8988T (cell line): ENCODE results near the gene ZNF526.
"Not testable (repeated sequence)": the region's sequence is repeated elsewhere in the genome, so short reads cannot be mapped to it uniquely, and the experiment has no call there.

Source experiments
- DNase-seq: peaks from one replicate; pipeline ENCODE4 v3.0.0; 2011

The ZNF526 gene

GRCh38 chr19:42248270-42249148 is 28.4 kb downstream of the ZNF526 start:
- no peak for DNase-seq

- no peak for DNase-seq
Observed at GRCh38 chr19:42249149-42249750, 29.1 kb downstream of the ZNF526 start.

DNA sequence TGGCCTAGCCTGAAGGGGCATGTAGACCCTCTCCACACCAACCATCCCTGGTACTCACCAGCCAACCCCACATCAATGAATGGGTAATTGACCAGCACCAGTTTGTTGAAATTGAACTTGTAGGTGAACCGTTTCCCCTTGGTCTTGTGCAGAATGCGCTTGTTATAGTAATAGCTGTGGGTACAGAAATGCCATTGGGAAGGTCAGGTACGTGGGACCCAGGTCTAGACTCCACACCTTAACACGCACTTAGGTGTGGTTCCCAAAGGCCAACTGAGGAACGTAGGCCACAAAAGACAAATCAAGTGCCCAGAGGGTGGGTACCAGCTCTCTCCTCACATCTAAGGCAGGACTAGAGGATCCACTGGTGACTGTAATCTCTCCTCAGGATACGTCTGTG is 29.7 kb downstream of the ZNF526 start:
- peak; percentile 11 for DNase-seq

GRCh38 chr19:42250183-42250665 is 30.1 kb downstream of the ZNF526 start:
- peak; percentile 4 for DNase-seq

- DNase-seq = peak; percentile 21
Observed at GRCh38 chr19:42250666-42251531, 30.8 kb downstream of the ZNF526 start.

DNA sequence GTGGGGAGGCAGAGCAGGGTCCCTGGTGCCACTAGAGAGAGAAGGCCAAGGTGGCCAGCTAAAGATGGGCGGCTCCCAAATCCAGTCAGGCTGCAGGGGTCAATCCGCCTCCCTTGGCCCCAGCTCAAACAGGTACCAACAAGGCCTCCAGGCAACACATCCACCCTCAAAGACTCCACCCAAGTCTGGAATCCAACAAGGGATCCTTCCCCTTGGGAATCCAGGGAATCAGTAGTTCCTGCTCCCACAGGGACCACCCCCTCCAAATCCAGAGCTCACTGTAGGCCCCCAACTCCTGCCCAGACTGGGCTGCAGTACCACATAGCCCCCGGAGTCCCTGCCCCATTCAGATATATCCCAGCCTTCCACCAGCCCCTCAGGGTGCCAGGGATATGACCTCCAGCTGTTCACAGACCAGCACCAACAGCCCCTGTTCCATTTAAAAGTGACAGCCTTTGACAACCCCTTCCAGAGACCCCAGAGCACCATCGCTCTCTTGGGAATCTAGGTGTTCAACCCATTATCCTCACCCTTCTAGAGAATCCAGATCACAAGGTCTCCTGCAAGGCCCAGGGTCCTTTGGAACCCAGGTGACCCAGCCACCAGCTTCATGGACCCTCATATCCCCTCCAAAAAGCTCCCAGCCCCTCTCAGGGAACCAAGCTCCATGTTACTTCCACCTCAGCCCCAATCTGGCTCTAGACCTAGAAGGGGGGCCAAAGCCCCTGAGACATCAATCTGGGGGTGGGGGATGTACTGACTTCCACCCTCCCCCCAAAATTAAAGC is 31.7 kb downstream of the ZNF526 start:
- DNase-seq = peak; percentile 19

DNA sequence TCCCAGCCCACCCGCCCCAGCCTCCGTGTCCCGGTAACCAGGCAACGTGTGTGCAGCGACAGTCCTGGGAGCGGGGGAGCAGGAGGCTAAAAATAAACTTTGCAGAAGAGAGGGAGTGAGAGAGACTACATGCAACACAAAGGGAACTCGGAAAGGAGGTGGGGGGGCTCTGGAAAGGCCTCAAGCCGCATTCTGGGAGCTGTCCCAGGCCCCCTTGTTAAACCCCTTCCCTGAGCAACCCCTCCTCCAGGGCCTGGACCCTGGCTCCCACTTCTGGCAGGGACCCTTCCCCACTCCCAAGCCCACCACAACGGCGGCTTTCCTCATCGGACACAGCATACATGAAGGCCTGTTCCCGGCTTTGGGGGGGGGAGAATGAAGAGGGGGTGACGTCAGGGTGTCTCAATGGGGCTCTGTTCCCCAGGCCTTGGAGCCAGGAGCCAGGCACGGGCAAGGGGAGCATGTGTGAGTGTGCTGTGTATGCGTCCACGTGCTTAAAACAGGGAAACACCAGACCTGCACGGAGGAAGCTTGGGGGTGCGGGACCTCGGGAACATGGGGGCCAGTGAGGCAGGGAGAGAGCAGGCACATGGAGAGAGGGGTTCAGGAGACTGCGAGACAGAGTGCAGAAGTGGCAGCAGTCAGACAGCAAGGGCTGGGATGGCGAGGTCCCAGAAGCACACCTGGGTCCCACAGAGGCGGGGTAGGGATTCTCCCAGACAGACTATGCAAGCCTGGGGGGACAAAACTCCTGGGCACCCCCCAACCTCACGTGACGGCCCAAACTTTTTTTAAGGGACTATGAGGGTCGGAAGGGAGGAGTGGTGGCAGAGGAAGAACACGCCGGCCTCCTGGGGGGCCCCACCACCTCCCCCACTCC is 32.5 kb downstream of the ZNF526 start:
- DNase-seq = peak; percentile 18

DNA sequence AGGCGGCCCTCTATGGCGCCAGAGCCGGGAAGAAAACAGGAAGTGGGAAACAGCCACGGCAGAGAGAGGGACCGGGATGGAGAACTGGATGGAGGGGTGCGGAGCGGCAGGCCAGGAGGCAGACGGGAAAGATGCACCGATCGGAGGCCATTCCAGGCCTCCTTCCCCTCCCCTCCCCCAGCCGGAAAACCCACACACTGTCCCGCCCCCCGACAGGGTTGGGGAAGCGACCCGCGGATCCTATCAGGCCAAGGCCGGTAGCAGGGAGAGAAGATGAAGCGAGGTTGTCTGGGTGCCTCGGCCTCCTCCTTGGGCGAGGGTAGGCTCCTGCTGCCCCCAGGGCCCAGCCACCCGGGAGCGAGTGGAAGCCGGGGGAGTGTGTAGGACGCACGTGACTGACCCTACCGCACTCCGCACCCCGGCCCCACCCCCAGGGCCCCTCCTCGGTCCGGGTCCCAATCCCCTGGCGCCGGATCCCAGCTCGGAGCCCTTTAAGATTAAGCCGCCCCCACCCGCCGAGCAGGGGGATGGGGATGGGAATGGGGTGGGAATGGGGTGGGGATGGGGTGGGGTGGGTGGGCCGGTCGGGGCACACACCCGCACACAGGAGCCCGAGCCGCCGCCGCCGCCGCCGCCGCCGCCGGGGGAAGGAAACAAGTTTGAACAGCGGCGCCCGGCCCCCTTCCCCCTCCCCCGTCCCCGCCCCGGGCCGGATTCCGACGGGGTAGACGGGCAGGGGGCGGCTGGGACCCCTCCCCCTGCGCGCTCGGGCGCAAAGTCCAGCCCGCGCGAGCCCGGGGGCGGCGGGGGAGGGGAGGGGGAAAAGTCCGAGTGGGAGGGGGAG is 33.4 kb downstream of the ZNF526 start:
- DNase-seq = peak; percentile 74

- peak; percentile 59 for DNase-seq
Observed at GRCh38 chr19:42254089-42254849, 34.2 kb downstream of the ZNF526 start.

- peak; percentile 86 for DNase-seq
Observed at GRCh38 chr19:42254850-42255765, 35.0 kb downstream of the ZNF526 start, which contains the start of gene ERF. Gene ERF (minus strand): TSS chr19:42255128. CDS start chr19:42254999, 129 bp downstream.

DNA sequence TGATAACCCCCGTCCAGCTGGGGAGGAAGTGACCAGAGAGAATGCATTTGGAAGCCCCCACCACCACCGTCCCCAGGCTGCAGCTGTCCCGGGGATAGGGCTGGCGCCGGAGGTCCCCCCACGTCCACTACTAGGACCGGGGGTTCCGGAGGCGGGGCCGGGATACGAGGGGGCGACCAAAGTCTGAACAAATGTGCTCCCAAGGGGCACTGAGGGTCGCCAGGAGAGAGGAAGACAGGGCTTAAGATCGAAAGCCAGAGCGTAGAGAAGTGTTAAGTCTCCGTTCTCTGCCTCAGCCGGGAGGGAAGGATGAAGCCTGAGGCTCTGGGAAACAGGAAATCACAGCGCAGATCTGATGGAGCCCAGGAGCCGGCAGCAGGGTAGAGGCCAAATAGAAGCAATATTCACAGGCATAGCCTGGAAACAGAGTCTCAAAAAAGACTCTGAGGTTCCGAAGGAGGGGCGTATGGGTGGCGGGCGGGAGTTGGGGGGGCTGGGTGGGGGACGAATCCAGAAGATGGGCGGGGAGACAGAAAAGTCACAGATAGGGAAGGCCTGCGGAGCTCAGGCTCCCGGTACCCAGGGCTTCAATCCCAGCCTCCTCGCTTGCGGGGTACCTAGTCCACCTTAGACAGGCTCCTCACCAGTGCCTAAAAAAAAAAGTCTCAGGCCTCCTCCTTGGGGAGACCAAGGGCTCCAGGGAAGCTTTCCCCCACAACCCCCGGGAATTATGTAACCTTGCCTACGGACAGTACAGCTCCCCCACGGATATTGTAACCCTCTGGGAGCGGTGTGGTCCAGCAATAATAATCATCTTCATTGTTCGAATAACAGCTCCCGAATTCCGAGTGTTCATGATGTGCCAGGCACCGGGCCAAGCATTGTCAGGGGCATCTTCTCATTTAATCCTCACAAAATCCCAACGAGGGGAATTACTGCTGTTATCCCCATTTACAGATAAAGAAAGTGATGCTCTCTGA is 35.9 kb downstream of the ZNF526 start:
- DNase-seq = peak; percentile 45

GRCh38 chr19:42257842-42258241 is 37.7 kb downstream of the ZNF526 start:
- not testable (repeated sequence) for DNase-seq

- peak; percentile 2 for DNase-seq
Observed at GRCh38 chr19:42261763-42262162, 41.7 kb downstream of the ZNF526 start.

- not testable (repeated sequence) for DNase-seq
Observed at GRCh38 chr19:42266105-42266504, 46.0 kb downstream of the ZNF526 start.

- not testable (repeated sequence) for DNase-seq
Observed at GRCh38 chr19:42266928-42267603, 47.0 kb downstream of the ZNF526 start.

GRCh38 chr19:42267644-42268141 is 47.6 kb downstream of the ZNF526 start:
- no peak for DNase-seq
